KMS-11 (cell line): ENCODE results near the gene PLTP.

Experiments used
- H2AFZ ChIP-seq: fragments of 200-600 bp; sonication (generic); 2 replicates; pipeline ENCODE4 v1.6.1; 2016; ENCODE audit warnings: antibody characterized with exemption, mixed run types, low read depth
- H3K27ac ChIP-seq: fragments of 200-600 bp; sonication (generic); 2 replicates; pipeline ENCODE4 v1.6.1; 2016; ENCODE audit warnings: mild to moderate bottlenecking, mixed run types
- H3K27me3 ChIP-seq: fragments of 200-600 bp; sonication (generic); 2 replicates; pipeline ENCODE4 v1.6.1; 2017; ENCODE audit warnings: mild to moderate bottlenecking, low read depth, mixed run types, moderate library complexity; ENCODE audit not compliant: insufficient read depth
- H3K36me3 ChIP-seq: fragments of 200-600 bp; sonication (generic); 2 replicates; pipeline ENCODE4 v1.6.1; 2017; ENCODE audit warnings: mild to moderate bottlenecking, mixed run types; ENCODE audit not compliant: insufficient read depth
- H3K4me1 ChIP-seq: fragments of 200-600 bp; sonication (generic); 2 replicates; pipeline ENCODE4 v1.6.1; 2016; ENCODE audit warnings: mild to moderate bottlenecking, low read depth, mixed run types; ENCODE audit not compliant: poor library complexity, severe bottlenecking
- H3K4me2 ChIP-seq: fragments of 200-600 bp; sonication (generic); 2 replicates; pipeline ENCODE4 v1.7.0; 2016; ENCODE audit warnings: mild to moderate bottlenecking, mixed run types
- H3K4me3 ChIP-seq: fragments of 200-600 bp; sonication (generic); IDR thresholded peaks from 2 replicates; pipeline ENCODE4 v1.6.1; 2017; ENCODE audit warnings: low read depth, low read length, mixed read lengths; ENCODE audit not compliant: insufficient read depth
- H3K79me2 ChIP-seq: fragments of 200-600 bp; sonication (generic); 2 replicates; pipeline ENCODE4 v1.6.1; 2016; ENCODE audit warnings: low read depth, mixed run types; ENCODE audit not compliant: insufficient read depth
- H3K9ac ChIP-seq: fragments of 200-600 bp; sonication (generic); 2 replicates; pipeline ENCODE4 v1.6.1; 2016; ENCODE audit warnings: mild to moderate bottlenecking, mixed run types
- H4K20me1 ChIP-seq: fragments of 200-600 bp; sonication (generic); 2 replicates; pipeline ENCODE4 v1.6.1; 2016; ENCODE audit warnings: mild to moderate bottlenecking, mixed run types; ENCODE audit not compliant: insufficient read depth
- CTCF ChIP-seq: fragments of 200-600 bp; sonication (generic); conservative IDR thresholded peaks from 2 replicates; pipeline ENCODE4 v1.6.1; 2017; ENCODE audit warnings: low read depth, mild to moderate bottlenecking, antibody characterized with exemption, low read length, moderate library complexity, mixed read lengths

PLTP gene

GRCh38 chr20:45853484-45853883 is 58.5 kb downstream of the PLTP start:
- Histone ChIP-seq H3K4me2 (no peak overlapping the region), H3K36me3 (no peaks in the 10 kb centered on the region), H4K20me1 (no peaks in the 10 kb centered on the region), H3K9ac (no peak overlapping the region), H3K27me3 (no peaks in the 10 kb centered on the region), H3K27ac (no peak overlapping the region), H3K4me1 (peaks cover 20% of the 10 kb centered on the region), H3K79me2 (peaks cover 24% of the 10 kb centered on the region), H3K4me3 (no peak overlapping the region), H2AFZ (no peak overlapping the region)
- TF ChIP-seq CTCF, result no peak

GRCh38 chr20:45852326-45852725 is 59.6 kb downstream of the PLTP start:
- Histone ChIP-seq H3K9ac (no peak overlapping the region), H3K4me2 (no peak overlapping the region), H3K27ac (no peak overlapping the region), H3K36me3 (no peaks in the 10 kb centered on the region), H3K4me1 (peaks cover 14% of the 10 kb centered on the region), H3K4me3 (no peak overlapping the region), H4K20me1 (no peaks in the 10 kb centered on the region), H3K27me3 (no peaks in the 10 kb centered on the region), H3K79me2 (peaks cover 24% of the 10 kb centered on the region), H2AFZ (no peak overlapping the region)
- no peak for TF ChIP-seq CTCF

- Histone ChIP-seq H3K27me3 (no peaks in the 10 kb centered on the region), H3K4me1 (peaks cover 12% of the 10 kb centered on the region), H3K27ac (no peak overlapping the region), H4K20me1 (no peaks in the 10 kb centered on the region), H3K9ac (no peak overlapping the region), H3K79me2 (peaks cover 18% of the 10 kb centered on the region), H2AFZ (no peak overlapping the region), H3K36me3 (no peaks in the 10 kb centered on the region), H3K4me2 (no peak overlapping the region), H3K4me3 (no peak overlapping the region)
- TF ChIP-seq CTCF, result no peak
Measured at GRCh38 chr20:45851501-45851900, 60.5 kb downstream of the PLTP start.

GRCh38 chr20:45850926-45851325 is 61.0 kb downstream of the PLTP start:
- Histone ChIP-seq H3K4me2 (no peak overlapping the region), H3K4me3 (no peak overlapping the region), H3K79me2 (peaks cover 12% of the 10 kb centered on the region), H3K36me3 (no peaks in the 10 kb centered on the region), H3K4me1 (peaks cover 6% of the 10 kb centered on the region), H4K20me1 (no peaks in the 10 kb centered on the region), H3K27ac (no peak overlapping the region), H3K9ac (no peak overlapping the region), H2AFZ (no peak overlapping the region), H3K27me3 (no peaks in the 10 kb centered on the region)
- TF ChIP-seq CTCF, result no peak
